ENCODE results near the gene STAC3.

- no peak for TF ChIP-seq EP300 (IDR thresholded peaks at IDR 0.05; ENCODE audit: borderline replicate concordance in 1 of 2, low read depth in 2 of 2, low read length in 2 of 2)
- no peak for TF ChIP-seq NRF1 (IDR thresholded peaks at IDR 0.05; ENCODE audit: low read depth, low read length)
- TF ChIP-seq CTCF (IDR thresholded peaks at IDR 0.05; ENCODE audit: control extremely low read depth in 1 of 3, insufficient read depth in 1 of 3, low read depth in 1 of 3, low read length in 3 of 3), result no peak; a peak in 1 of 4 replicates
Observed at GRCh38 chr12:57248934-57249742, 1.8 kb downstream of the STAC3 start.
